ENCODE data around the gene PIF1.

The PIF1 gene

GRCh38 chr15:64825431-64826294, at the start of gene PIF1:
PIF1 (minus strand) TSS chr15:64825647; CDS start chr15:64824335, 1,312 bp downstream.
- DNase-seq (ENCODE audit: low spot score): peak; percentile 93

GRCh38 chr15:64870353-64870752, 44.9 kb upstream of the PIF1 start:
- DNase-seq (ENCODE audit: low spot score): no peak

GRCh38 chr15:64869501-64869900, 44.1 kb upstream of the PIF1 start:
- DNase-seq (ENCODE audit: low spot score): no peak

GRCh38 chr15:64865998-64866520, 40.6 kb upstream of the PIF1 start:
- peak; percentile 71 for DNase-seq (ENCODE audit: low spot score)

- DNase-seq (ENCODE audit: low spot score): no peak
These were observed 39.9 kb upstream of the PIF1 start for GRCh38 chr15:64865126-64865997.

- no peak for DNase-seq (ENCODE audit: low spot score)
These were observed 38.6 kb upstream of the PIF1 start for GRCh38 chr15:64864068-64864467.

GRCh38 chr15:64862408-64862807, 37.0 kb upstream of the PIF1 start:
- no peak for DNase-seq (ENCODE audit: low spot score)

- no peak for DNase-seq (ENCODE audit: low spot score)
These were observed 36.5 kb upstream of the PIF1 start for GRCh38 chr15:64861960-64862359.

GRCh38 chr15:64861331-64861730, 35.9 kb upstream of the PIF1 start:
- DNase-seq (ENCODE audit: low spot score): no peak

- DNase-seq (ENCODE audit: low spot score): no peak
These were observed 33.8 kb upstream of the PIF1 start for GRCh38 chr15:64859226-64859625.

GRCh38 chr15:64858021-64858575, 32.7 kb upstream of the PIF1 start:
- no peak for DNase-seq (ENCODE audit: low spot score)

- DNase-seq (ENCODE audit: low spot score): no peak
These were observed 32.0 kb upstream of the PIF1 start for GRCh38 chr15:64857421-64857820.

- DNase-seq (ENCODE audit: low spot score): peak; percentile 98
These were observed 31.1 kb upstream of the PIF1 start for GRCh38 chr15:64856429-64857145.

GRCh38 chr15:64855205-64855975, 29.9 kb upstream of the PIF1 start:
- DNase-seq (ENCODE audit: low spot score): no peak

- no peak for DNase-seq (ENCODE audit: low spot score)
These were observed 29.1 kb upstream of the PIF1 start for GRCh38 chr15:64854526-64854925.

- DNase-seq (ENCODE audit: low spot score): no peak
These were observed 28.6 kb upstream of the PIF1 start for GRCh38 chr15:64854041-64854440.

- DNase-seq (ENCODE audit: low spot score): no peak
These were observed 26.0 kb upstream of the PIF1 start for GRCh38 chr15:64851503-64851840.

GRCh38 chr15:64850778-64851502, 25.5 kb upstream of the PIF1 start:
- no peak for DNase-seq (ENCODE audit: low spot score)

- DNase-seq (ENCODE audit: low spot score): no peak
These were observed 22.6 kb upstream of the PIF1 start for GRCh38 chr15:64847876-64848716.

Measured in putamen (tissue), 1 donor.